H1 (cell line): ENCODE data around the gene HS2ST1.

Source experiments
- E2F6 ChIP-seq: IDR thresholded peaks from 2 replicates; pipeline ENCODE4 v1.6.1; 2012; ENCODE audit warnings: inconsistent platforms
- EP300 ChIP-seq, 2 experiments: IDR thresholded peaks; 1 replicate in 1 of 2; 2 replicates in 1 of 2; pipeline ENCODE4 v1.6.1; 2011 to 2012; ENCODE audit warnings: low read depth in 2 of 2, low read length in 2 of 2, mild to moderate bottlenecking in 2 of 2, borderline replicate concordance in 1 of 2, inconsistent platforms in 1 of 2, moderate library complexity in 1 of 2
- EZH2 ChIP-seq: fragments of 200-600 bp; sonication (generic); IDR thresholded peaks from 2 replicates; pipeline ENCODE4 v1.7.1; 2012; ENCODE audit warnings: low read depth, mild to moderate bottlenecking, moderate library complexity, low read length, inconsistent platforms; ENCODE audit not compliant: severe bottlenecking
- POLR2AphosphoS5 ChIP-seq: IDR thresholded peaks from 2 replicates; pipeline ENCODE4 v1.6.1; 2011; ENCODE audit warnings: low read depth, low read length
- RFX5 ChIP-seq: IDR thresholded peaks from 2 replicates; pipeline ENCODE4 v1.6.1; 2011; ENCODE audit warnings: low read depth, low read length, improper control_type of control experiment, borderline replicate concordance
- SAP30 ChIP-seq: fragments of 300-600 bp; sonication (generic); IDR thresholded peaks from 2 replicates; pipeline ENCODE4 v1.7.1; 2012; ENCODE audit warnings: low read length, moderate library complexity, mild to moderate bottlenecking, inconsistent platforms; ENCODE audit not compliant: insufficient read depth, insufficient replicate concordance
- TF ChIP-seq, protein P1 (sequence below), 3 experiments: IDR thresholded peaks; 1 replicate in 2 of 3; 2 replicates in 1 of 3; pipeline versions ENCODE4 v1.5.1 to v1.6.1; 2011; ENCODE audit warnings: low read length in 3 of 3, mild to moderate bottlenecking in 3 of 3, inconsistent platforms in 2 of 3, low read depth in 1 of 3, moderate library complexity in 1 of 3; ENCODE audit not compliant: insufficient read depth in 1 of 3; ENCODE audit errors: control extremely low read depth in 1 of 3

- TF ChIP-seq POLR2AphosphoS5 (no peak), EP300 (IDR thresholded peaks at IDR 0.05; ENCODE audit: borderline replicate concordance in 1 of 2, low read depth in 2 of 2, low read length in 2 of 2) (no peak), SAP30 (no peak), RFX5 (no peak), EZH2 (no peak), E2F6 (no peak)
- TF ChIP-seq, protein P1, sequence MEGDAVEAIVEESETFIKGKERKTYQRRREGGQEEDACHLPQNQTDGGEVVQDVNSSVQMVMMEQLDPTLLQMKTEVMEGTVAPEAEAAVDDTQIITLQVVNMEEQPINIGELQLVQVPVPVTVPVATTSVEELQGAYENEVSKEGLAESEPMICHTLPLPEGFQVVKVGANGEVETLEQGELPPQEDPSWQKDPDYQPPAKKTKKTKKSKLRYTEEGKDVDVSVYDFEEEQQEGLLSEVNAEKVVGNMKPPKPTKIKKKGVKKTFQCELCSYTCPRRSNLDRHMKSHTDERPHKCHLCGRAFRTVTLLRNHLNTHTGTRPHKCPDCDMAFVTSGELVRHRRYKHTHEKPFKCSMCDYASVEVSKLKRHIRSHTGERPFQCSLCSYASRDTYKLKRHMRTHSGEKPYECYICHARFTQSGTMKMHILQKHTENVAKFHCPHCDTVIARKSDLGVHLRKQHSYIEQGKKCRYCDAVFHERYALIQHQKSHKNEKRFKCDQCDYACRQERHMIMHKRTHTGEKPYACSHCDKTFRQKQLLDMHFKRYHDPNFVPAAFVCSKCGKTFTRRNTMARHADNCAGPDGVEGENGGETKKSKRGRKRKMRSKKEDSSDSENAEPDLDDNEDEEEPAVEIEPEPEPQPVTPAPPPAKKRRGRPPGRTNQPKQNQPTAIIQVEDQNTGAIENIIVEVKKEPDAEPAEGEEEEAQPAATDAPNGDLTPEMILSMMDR (IDR thresholded peaks at IDR 0.05; ENCODE audit: control extremely low read depth in 1 of 3, insufficient read depth in 1 of 3, low read depth in 1 of 3, low read length in 3 of 3) = no peak
These were observed 46.1 kb downstream of the HS2ST1 start for GRCh38 chr1:86960548-86960947.
